Body of pancreas (tissue), 4 donors: ENCODE results near the gene POLN.

ENCODE experiments used
- CTCF ChIP-seq, 7 experiments: fragments of 450-650 bp in 4 of 7; fragments of 200-600 bp in 3 of 7; sonication (generic) in 3 of 7; IDR thresholded peaks; one replicate each; pipeline ENCODE4 v1.5.1; 2016 to 2019; ENCODE audit warnings: antibody characterized with exemption in 7 of 7
- POLR2A ChIP-seq, 3 donors: fragments of 450-650 bp; IDR thresholded peaks; one replicate each; pipeline ENCODE4 v1.6.1; 2016; ENCODE audit warnings: antibody characterized with exemption in 3 of 3, mild to moderate bottlenecking in 2 of 3

GRCh38 chr4:2256781-2257191, 14.9 kb upstream of the POLN start:
- TF ChIP-seq CTCF (IDR thresholded peaks at IDR 0.05), result no peak
- no peak for TF ChIP-seq POLR2A (IDR thresholded peaks at IDR 0.05)
